ENCODE measurements around the gene TRMO. TPM values are rescaled to one million over a fixed set of nuclear protein-coding genes. Genes with fewer than 3 reads are reported as not detected.

The TRMO gene
- total RNA-seq, 3 donors from 2014 or later: 29.8 to 46.8 (median 35.4) TPM

GRCh38 chr9:97943308-97943855 lies 21.1 kb upstream of the TRMO start:
- intact Hi-C loops (cut with DNase I; ENCODE audit: low total_unique reads): no loop called here
- no peak for TF ChIP-seq POLR2A (IDR thresholded peaks at IDR 0.05)
- no peak for TF ChIP-seq POLR2AphosphoS5 (IDR thresholded peaks at IDR 0.05)
- no peak for TF ChIP-seq CTCF (IDR thresholded peaks at IDR 0.05)
- no peak overlapping the region for H3K27ac ChIP-seq
- H3K36me3 ChIP-seq: no peaks in the 10 kb centered on the region
- H3K4me3 ChIP-seq: no peak overlapping the region
- no peaks in the 10 kb centered on the region for H3K4me1 ChIP-seq
- no peaks in the 10 kb centered on the region for H3K9me3 ChIP-seq
- H3K27me3 ChIP-seq: no peaks in the 10 kb centered on the region
- DNase-seq (ENCODE audit: low spot score in 2 of 2): no peak

GRCh38 chr9:97941323-97941722 lies 19.0 kb upstream of the TRMO start:
- H3K9me3 ChIP-seq: no peaks in the 10 kb centered on the region
- intact Hi-C loops (cut with DNase I; ENCODE audit: low total_unique reads): no loop called here
- H3K4me1 ChIP-seq: no peaks in the 10 kb centered on the region

GRCh38 chr9:97940741-97941140 lies 18.4 kb upstream of the TRMO start:
- no peaks in the 10 kb centered on the region for H3K36me3 ChIP-seq

More at GRCh38 chr9:97941323-97941722, 19.0 kb upstream of the TRMO start:
- no peak overlapping the region for H3K4me3 ChIP-seq
- H3K36me3 ChIP-seq: no peaks in the 10 kb centered on the region
- no peak for TF ChIP-seq POLR2AphosphoS5 (IDR thresholded peaks at IDR 0.05)
- no peak for TF ChIP-seq POLR2A (IDR thresholded peaks at IDR 0.05)
- TF ChIP-seq CTCF (IDR thresholded peaks at IDR 0.05): no peak
- DNase-seq (ENCODE audit: low spot score in 2 of 2): no peak
- peaks cover 0 to 8% of the 10 kb centered on the region in 2 donors for H3K27me3 ChIP-seq
- no peak overlapping the region for H3K27ac ChIP-seq

GRCh38 chr9:97940233-97940632 lies 17.9 kb upstream of the TRMO start:
- TF ChIP-seq POLR2A (IDR thresholded peaks at IDR 0.05) (no peak), POLR2AphosphoS5 (IDR thresholded peaks at IDR 0.05) (no peak), CTCF (IDR thresholded peaks at IDR 0.05) (no peak)
- no peaks in the 10 kb centered on the region for H3K9me3 ChIP-seq
- intact Hi-C loops (cut with DNase I; ENCODE audit: low total_unique reads): no loop called here
- DNase-seq (ENCODE audit: low spot score in 2 of 2): no peak
- no peaks in the 10 kb centered on the region for H3K36me3 ChIP-seq
- no peak overlapping the region for H3K4me3 ChIP-seq
- H3K4me1 ChIP-seq: no peaks in the 10 kb centered on the region
- H3K27ac ChIP-seq: no peak overlapping the region
- H3K27me3 ChIP-seq: peaks cover 0 to 16% of the 10 kb centered on the region in 2 donors

More at GRCh38 chr9:97940741-97941140, 18.4 kb upstream of the TRMO start:
- Histone ChIP-seq H3K27me3 (peaks cover 0 to 10% of the 10 kb centered on the region in 2 donors), H3K27ac (no peak overlapping the region), H3K4me1 (no peaks in the 10 kb centered on the region), H3K9me3 (no peaks in the 10 kb centered on the region), H3K4me3 (no peak overlapping the region)
- no peak for DNase-seq (ENCODE audit: low spot score in 2 of 2)
- no peak for TF ChIP-seq POLR2A (IDR thresholded peaks at IDR 0.05)
- no peak for TF ChIP-seq POLR2AphosphoS5 (IDR thresholded peaks at IDR 0.05)
- TF ChIP-seq CTCF (IDR thresholded peaks at IDR 0.05): no peak
- intact Hi-C loops (cut with DNase I; ENCODE audit: low total_unique reads): no loop called here

- intact Hi-C loops (cut with DNase I; ENCODE audit: low total_unique reads): no loop called here
- Histone ChIP-seq H3K4me3 (no peak within 1 kb of the TSS), H3K27me3 (peaks cover 0 to 24% of the 10 kb centered on the region in 2 donors), H3K4me1 (no peaks in the 10 kb centered on the region), H3K36me3 (no peaks in the 10 kb centered on the region), H3K27ac (no peak within 1 kb of the TSS), H3K9me3 (no peaks in the 10 kb centered on the region)
- no peak for DNase-seq (ENCODE audit: low spot score in 2 of 2)
- TF ChIP-seq POLR2AphosphoS5 (IDR thresholded peaks at IDR 0.05) (no peak), CTCF (IDR thresholded peaks at IDR 0.05) (no peak), POLR2A (IDR thresholded peaks at IDR 0.05) (no peak)
These were observed 15.9 kb upstream of the TRMO start, which contains the start of gene HEMGN for GRCh38 chr9:97938081-97938644. Gene HEMGN (minus strand): TSS chr9:97938172. CDS start chr9:97938136, 36 bp downstream.

Data from breast epithelium (tissue), 4 donors.